Measurements from ENCODE around the gene ADORA1.

The ADORA1 gene

GRCh38 chr1:203135636-203136305 is 8.2 kb downstream of the ADORA1 start:
- H2AFZ ChIP-seq (ENCODE audit: low read length) = no peak overlapping the region

GRCh38 chr1:203136409-203137042 is 9.0 kb downstream of the ADORA1 start:
- Histone ChIP-seq H3F3A (ENCODE audit: insufficient read depth, low read length) (no peaks in the 10 kb centered on the region), H4K20me1 (ENCODE audit: insufficient read depth, low read length) (no peaks in the 10 kb centered on the region), H3K79me2 (ENCODE audit: low read length) (no peaks in the 10 kb centered on the region), H3K36me3 (replicated peaks; ENCODE audit: insufficient read depth, low read length) (no peaks in the 10 kb centered on the region), H3K4me3 (ENCODE audit: low read length) (no peak overlapping the region), H3K4me1 (ENCODE audit: low read length) (no peaks in the 10 kb centered on the region), H3K9me3 (replicated peaks; ENCODE audit: insufficient read depth, low read length) (no peaks in the 10 kb centered on the region), H2AFZ (ENCODE audit: low read length) (no peak overlapping the region), H3K27ac (ENCODE audit: low read length) (no peak overlapping the region), H3K27me3 (replicated peaks; ENCODE audit: insufficient read depth, low read length) (no peaks in the 10 kb centered on the region), H3K9ac (ENCODE audit: low read length) (no peak overlapping the region), H3K9me2 (replicated peaks; ENCODE audit: insufficient read depth, low read length) (no peaks in the 10 kb centered on the region), H3K4me2 (ENCODE audit: low read depth, low read length) (no peak overlapping the region)
- TF ChIP-seq EZH2 (optimal IDR thresholded peaks at IDR 0.05; ENCODE audit: low read depth, low read length) (no peak), EZH2phosphoT487 (IDR thresholded peaks at IDR 0.05; ENCODE audit: low read length) (no peak), CTCF (IDR thresholded peaks at IDR 0.05; ENCODE audit: low read length) (peak; percentile 26)
- no peak for DNase-seq

More at GRCh38 chr1:203135636-203136305, 8.2 kb downstream of the ADORA1 start:
- DNase-seq = no peak
- Histone ChIP-seq H3K9me2 (replicated peaks; ENCODE audit: insufficient read depth, low read length) (no peaks in the 10 kb centered on the region), H3K27me3 (replicated peaks; ENCODE audit: insufficient read depth, low read length) (no peaks in the 10 kb centered on the region), H3K4me1 (ENCODE audit: low read length) (no peaks in the 10 kb centered on the region), H4K20me1 (ENCODE audit: insufficient read depth, low read length) (no peaks in the 10 kb centered on the region), H3F3A (ENCODE audit: insufficient read depth, low read length) (no peaks in the 10 kb centered on the region), H3K4me2 (ENCODE audit: low read depth, low read length) (no peak overlapping the region), H3K36me3 (replicated peaks; ENCODE audit: insufficient read depth, low read length) (no peaks in the 10 kb centered on the region), H3K4me3 (ENCODE audit: low read length) (no peak overlapping the region), H3K79me2 (ENCODE audit: low read length) (no peaks in the 10 kb centered on the region), H3K27ac (ENCODE audit: low read length) (no peak overlapping the region), H3K9ac (ENCODE audit: low read length) (no peak overlapping the region), H3K9me3 (replicated peaks; ENCODE audit: insufficient read depth, low read length) (no peaks in the 10 kb centered on the region)
- TF ChIP-seq CTCF (IDR thresholded peaks at IDR 0.05; ENCODE audit: low read length) (no peak), EZH2 (optimal IDR thresholded peaks at IDR 0.05; ENCODE audit: low read depth, low read length) (no peak), EZH2phosphoT487 (IDR thresholded peaks at IDR 0.05; ENCODE audit: low read length) (no peak)

GRCh38 chr1:203137324-203137723 is 9.8 kb downstream of the ADORA1 start:
- H3K9ac ChIP-seq (ENCODE audit: low read length) = no peak overlapping the region
- no peaks in the 10 kb centered on the region for H3F3A ChIP-seq (ENCODE audit: insufficient read depth, low read length)
- H4K20me1 ChIP-seq (ENCODE audit: insufficient read depth, low read length) = no peaks in the 10 kb centered on the region
- H3K27me3 ChIP-seq (replicated peaks; ENCODE audit: insufficient read depth, low read length) = no peaks in the 10 kb centered on the region
- H3K4me2 ChIP-seq (ENCODE audit: low read depth, low read length) = no peak overlapping the region
- no peak overlapping the region for H3K27ac ChIP-seq (ENCODE audit: low read length)
- no peak for DNase-seq
- no peaks in the 10 kb centered on the region for H3K9me2 ChIP-seq (replicated peaks; ENCODE audit: insufficient read depth, low read length)
- H3K9me3 ChIP-seq (replicated peaks; ENCODE audit: insufficient read depth, low read length) = no peaks in the 10 kb centered on the region
- H3K4me1 ChIP-seq (ENCODE audit: low read length) = no peaks in the 10 kb centered on the region
- no peak for TF ChIP-seq CTCF (IDR thresholded peaks at IDR 0.05; ENCODE audit: low read length)
- no peak for TF ChIP-seq EZH2phosphoT487 (IDR thresholded peaks at IDR 0.05; ENCODE audit: low read length)
- no peak for TF ChIP-seq EZH2 (optimal IDR thresholded peaks at IDR 0.05; ENCODE audit: low read depth, low read length)
- no peak overlapping the region for H3K4me3 ChIP-seq (ENCODE audit: low read length)
- H2AFZ ChIP-seq (ENCODE audit: low read length) = no peak overlapping the region
- H3K79me2 ChIP-seq (ENCODE audit: low read length) = no peaks in the 10 kb centered on the region
- no peaks in the 10 kb centered on the region for H3K36me3 ChIP-seq (replicated peaks; ENCODE audit: insufficient read depth, low read length)

All from MM.1S (cell line).